Stomach smooth muscle (tissue), 2 donors: ENCODE data around the gene NCOA6.

Experiments
- H3K27ac ChIP-seq: one replicate; pipeline ENCODE4 v1.7.0; 2013; ENCODE audit warnings: mild to moderate bottlenecking, low read length, inconsistent platforms
- H3K27me3 ChIP-seq, 2 donors: one replicate each; pipeline ENCODE4 v1.7.0; 2013; ENCODE audit warnings: low read length in 2 of 2; ENCODE audit not compliant: insufficient read depth in 2 of 2, control insufficient read depth in 1 of 2
- H3K36me3 ChIP-seq, 2 donors: one replicate each; pipeline ENCODE4 v1.7.0; 2013; ENCODE audit warnings: low read length in 2 of 2; ENCODE audit not compliant: control insufficient read depth in 2 of 2, insufficient read depth in 2 of 2
- H3K4me1 ChIP-seq: one replicate; pipeline ENCODE4 v1.7.0; 2013; ENCODE audit warnings: low read length; ENCODE audit not compliant: control insufficient read depth, insufficient read depth
- H3K4me3 ChIP-seq, 2 donors: one replicate each; pipeline ENCODE4 v1.7.0; 2013; ENCODE audit warnings: low read length in 2 of 2
- H3K9ac ChIP-seq, 2 donors: one replicate each; pipeline ENCODE4 v1.7.0; 2013; ENCODE audit warnings: low read length in 2 of 2, mild to moderate bottlenecking in 1 of 2
- H3K9me3 ChIP-seq, 2 donors: one replicate each; pipeline ENCODE4 v1.7.0; 2013; ENCODE audit warnings: low read length in 2 of 2; ENCODE audit not compliant: control insufficient read depth in 2 of 2
- donor health status: healthy.
- donor health status: Pancreatic carcinoma.

Gene NCOA6

GRCh38 chr20:34675993-34676641 lies 149.3 kb downstream of the NCOA6 start:
- no peaks in the 10 kb centered on the region for H3K9me3 ChIP-seq
- H3K4me1 ChIP-seq, result peaks cover 4% of the 10 kb centered on the region
- H3K4me3 ChIP-seq, result peak overlapping the region; percentile 79 to 84
- H3K9ac ChIP-seq, result peak overlapping the region; percentile 61 to 62
- no peaks in the 10 kb centered on the region for H3K27me3 ChIP-seq
- no peaks in the 10 kb centered on the region for H3K36me3 ChIP-seq
- H3K27ac ChIP-seq, result no peak overlapping the region

- no peak overlapping the region for H3K4me3 ChIP-seq
- H3K4me1 ChIP-seq, result peaks cover 4% of the 10 kb centered on the region
- H3K9ac ChIP-seq, result no peak overlapping the region
- H3K36me3 ChIP-seq, result no peaks in the 10 kb centered on the region
- no peak overlapping the region for H3K27ac ChIP-seq
- no peaks in the 10 kb centered on the region for H3K27me3 ChIP-seq
- no peaks in the 10 kb centered on the region for H3K9me3 ChIP-seq
Measured at GRCh38 chr20:34675561-34675960, 149.9 kb downstream of the NCOA6 start.

GRCh38 chr20:34673412-34673811 lies 152.0 kb downstream of the NCOA6 start:
- Histone ChIP-seq H3K4me1 (peaks cover 4% of the 10 kb centered on the region), H3K36me3 (no peaks in the 10 kb centered on the region), H3K9me3 (no peaks in the 10 kb centered on the region), H3K9ac (no peak overlapping the region), H3K27me3 (no peaks in the 10 kb centered on the region), H3K27ac (no peak overlapping the region), H3K4me3 (no peak overlapping the region)

DNA sequence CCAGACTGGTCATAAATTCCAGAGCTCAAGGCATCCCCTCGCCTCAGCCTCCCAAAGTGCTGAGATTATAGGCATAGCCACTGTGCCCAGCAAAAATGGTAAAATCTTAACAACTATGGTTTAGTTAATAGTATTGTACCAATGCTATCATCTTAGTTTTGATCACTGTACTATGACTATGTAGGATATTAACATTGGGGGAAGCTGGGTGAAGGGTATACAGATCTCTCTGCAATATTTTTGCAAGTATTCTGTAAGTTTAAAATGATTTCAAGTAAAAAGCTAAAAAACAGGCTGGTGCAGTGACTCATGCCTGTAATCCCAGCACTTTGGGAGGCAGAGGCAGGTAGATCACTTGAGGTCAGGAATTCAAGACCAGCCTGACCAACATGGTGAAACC lies 156.4 kb downstream of the NCOA6 start:
- Histone ChIP-seq H3K9ac (no peak overlapping the region), H3K27me3 (no peaks in the 10 kb centered on the region), H3K27ac (no peak overlapping the region), H3K36me3 (no peaks in the 10 kb centered on the region), H3K9me3 (no peaks in the 10 kb centered on the region), H3K4me3 (no peak overlapping the region), H3K4me1 (no peaks in the 10 kb centered on the region)
